ENCODE data around the gene IDH3G.

Gene IDH3G

GRCh38 chrX:153794018-153794896 lies at the start of gene IDH3G, which contains the start of gene SSR4:
Gene IDH3G, minus strand, starts transcription at chrX:153794375. Its CDS starts 49 bp downstream, at chrX:153794326.
Gene SSR4, plus strand, starts transcription at chrX:153794668. Its CDS starts 20 bp downstream, at chrX:153794688.
- intact Hi-C loops (cut with DNase I) = no loop called here

GRCh38 chrX:153836921-153837320 lies 42.7 kb upstream of the IDH3G start:
- intact Hi-C loops (cut with DNase I) = no loop called here
- no peak for DNase-seq

More at GRCh38 chrX:153794018-153794896, at the start of gene IDH3G, which contains the start of gene SSR4:
- DNase-seq = peak; percentile 78 to 97 (median 92)

- intact Hi-C loops (cut with DNase I) = no loop called here
- no peak for DNase-seq
Observed at GRCh38 chrX:153832728-153833127, 38.6 kb upstream of the IDH3G start.

- intact Hi-C loops (cut with DNase I) = no loop called here
- no peak for DNase-seq
Observed at GRCh38 chrX:153831429-153832150, 37.4 kb upstream of the IDH3G start.

- DNase-seq = peak in 8 of 42 donors; percentile 14 to 54 (median 36)
- intact Hi-C loops (cut with DNase I) = no loop called here
Observed at GRCh38 chrX:153830640-153831428, 36.7 kb upstream of the IDH3G start.

GRCh38 chrX:153829799-153830639 lies 35.8 kb upstream of the IDH3G start, which contains the start of gene PDZD4:
Gene PDZD4, minus strand, starts transcription at chrX:153830544. Its CDS starts 246 bp downstream, at chrX:153830298.
- intact Hi-C loops (cut with DNase I) = no loop called here
- peak in 29 of 42 donors; percentile 15 to 70 (median 54) for DNase-seq

- intact Hi-C loops (cut with DNase I) = no loop called here
- no peak for DNase-seq
Observed at GRCh38 chrX:153829549-153829798, 35.3 kb upstream of the IDH3G start.

GRCh38 chrX:153828723-153829548 lies 34.8 kb upstream of the IDH3G start:
- peak in 14 of 42 donors; percentile 13 to 48 (median 28) for DNase-seq
- intact Hi-C loops (cut with DNase I) = no loop called here

- DNase-seq = peak in 1 of 42 donors; percentile 38
- intact Hi-C loops (cut with DNase I) = no loop called here
Observed at GRCh38 chrX:153828308-153828707, 34.1 kb upstream of the IDH3G start.

- peak in 1 of 42 donors; percentile 28 for DNase-seq
- intact Hi-C loops (cut with DNase I) = no loop called here
Observed at GRCh38 chrX:153827903-153828302, 33.7 kb upstream of the IDH3G start.

- no peak for DNase-seq
- intact Hi-C loops (cut with DNase I) = no loop called here
Observed at GRCh38 chrX:153827016-153827415, 32.8 kb upstream of the IDH3G start.

GRCh38 chrX:153825042-153825441 lies 30.9 kb upstream of the IDH3G start:
- intact Hi-C loops (cut with DNase I) = no loop called here
- DNase-seq = no peak

- intact Hi-C loops (cut with DNase I) = no loop called here
- no peak for DNase-seq
Observed at GRCh38 chrX:153824348-153824747, 30.2 kb upstream of the IDH3G start.

GRCh38 chrX:153821066-153821465 lies 26.9 kb upstream of the IDH3G start:
- intact Hi-C loops (cut with DNase I) = no loop called here
- no peak for DNase-seq

- no peak for DNase-seq
- intact Hi-C loops (cut with DNase I) = no loop called here
Observed at GRCh38 chrX:153820601-153821000, 26.4 kb upstream of the IDH3G start.

- intact Hi-C loops (cut with DNase I) = no loop called here
Observed at GRCh38 chrX:153819384-153820040, 25.3 kb upstream of the IDH3G start.

More at GRCh38 chrX:153819384-153820040, 25.3 kb upstream of the IDH3G start:
- peak in 14 of 42 donors; percentile 14 to 59 (median 45) for DNase-seq

All from head of caudate nucleus (tissue), 42 donors.